Suprapubic skin (tissue), 4 donors: Measurements from ENCODE around the gene MTERF4. TPM values are rescaled to one million over a fixed set of nuclear protein-coding genes. Genes with fewer than 3 reads are reported as not detected.

Experiments
- DNase-seq, 2 donors: peaks; one replicate each; pipeline ENCODE4 v3.0.0-alpha.2; 2019; ENCODE audit warnings: low spot score in 2 of 2
- H3K27ac ChIP-seq: fragments of 200-600 bp; sonication (generic); one replicate; pipeline ENCODE4 v1.5.1; 2019
- H3K27me3 ChIP-seq: fragments of 200-600 bp; sonication (generic); one replicate; pipeline ENCODE4 v1.5.1; 2019
- H3K36me3 ChIP-seq: fragments of 200-600 bp; sonication (generic); one replicate; pipeline ENCODE4 v1.5.1; 2019
- H3K4me1 ChIP-seq: fragments of 200-600 bp; sonication (generic); one replicate; pipeline ENCODE4 v1.5.1; 2019
- H3K4me3 ChIP-seq: fragments of 200-600 bp; sonication (generic); one replicate; pipeline ENCODE4 v1.5.1; 2019; ENCODE audit warnings: mild to moderate bottlenecking
- H3K9me3 ChIP-seq: fragments of 200-600 bp; sonication (generic); one replicate; pipeline ENCODE4 v1.5.1; 2019
- EP300 ChIP-seq: sonication (generic); formaldehyde crosslinking; IDR thresholded peaks from one replicate; pipeline ENCODE4 v1.6.1; 2017; ENCODE audit warnings: antibody characterized with exemption
- POLR2A ChIP-seq, 2 donors: fragments of 450-650 bp; IDR thresholded peaks; one replicate each; pipeline ENCODE4 v1.6.1; 2017; ENCODE audit warnings: antibody characterized with exemption in 2 of 2, mild to moderate bottlenecking in 2 of 2, moderate library complexity in 2 of 2
- POLR2AphosphoS5 ChIP-seq, 3 donors: sonication (generic); formaldehyde crosslinking; IDR thresholded peaks; one replicate each; pipeline ENCODE4 v1.6.1; 2017; ENCODE audit warnings: antibody characterized with exemption in 3 of 3
- WGBS: methylation state at CpG from one replicate; pipeline ENCODE4 v1.1.5; 2018; 5-methylcytosine and 5-hydroxymethylcytosine counted together
- total RNA-seq, 4 donors: library from RNA; depleted of rRNA; stranded (reverse); fragments of >200 nt; gene quantifications; one replicate each; pipeline ENCODE4 v1.1.0, GENCODE V29; 2016
- TF ChIP-seq, protein P1 (sequence below), 2 donors: fragments of 200-600 bp in 1 of 2; fragments of 450-650 bp in 1 of 2; sonication (generic) in 1 of 2; IDR thresholded peaks; one replicate each; pipeline ENCODE4 v1.5.1; 2016 to 2019; ENCODE audit warnings: antibody characterized with exemption in 2 of 2, mild to moderate bottlenecking in 1 of 2, moderate library complexity in 1 of 2

MTERF4 gene
- total RNA-seq, 4 donors from 2014 or later: 30.0 to 81.8 (median 52.4) TPM

DNA sequence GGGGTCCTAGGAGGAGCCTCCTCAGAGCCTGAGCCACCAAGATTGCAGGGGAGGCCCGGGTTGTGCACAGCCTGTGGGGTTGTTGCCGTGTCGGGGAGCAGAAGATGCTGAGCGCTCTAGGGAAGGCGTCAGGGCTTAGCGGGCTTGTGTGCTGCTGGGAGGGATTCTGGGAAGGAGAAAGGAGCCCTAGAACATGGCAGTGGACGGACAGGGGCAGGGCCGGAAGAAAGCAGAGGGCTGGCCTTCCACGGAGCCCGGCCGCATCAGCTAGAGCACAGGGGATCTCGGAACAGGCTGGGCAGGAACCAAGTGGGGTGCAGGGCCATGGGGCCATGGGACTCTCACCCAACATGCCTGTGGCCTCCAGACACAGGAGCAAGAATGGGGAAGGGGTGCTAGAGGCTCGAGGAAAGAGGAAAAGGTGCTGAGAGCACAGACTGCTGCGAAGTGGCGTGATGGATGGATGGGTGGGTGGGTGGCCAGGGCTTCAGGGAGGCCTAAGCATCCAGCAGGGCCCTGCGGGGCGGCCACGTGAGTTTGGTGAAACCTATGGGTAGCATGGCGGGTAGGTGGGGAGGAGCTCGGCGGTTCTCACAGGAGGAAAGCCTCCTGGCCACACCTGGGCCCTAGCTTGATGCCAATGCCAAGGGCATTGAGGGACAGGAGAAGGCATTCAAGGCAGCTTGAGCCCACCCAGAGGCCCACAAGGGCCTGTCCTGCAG, 35.8 kb downstream of the MTERF4 start:
- no peak overlapping the region for H3K4me3 ChIP-seq
- DNase-seq: no peak
- no peak overlapping the region for H3K27ac ChIP-seq
- no peaks in the 10 kb centered on the region for H3K9me3 ChIP-seq
- WGBS: 93% methylated on average over 21 of the region's 21 CpGs
- H3K4me1 ChIP-seq: peaks cover 34% of the 10 kb centered on the region
- no peaks in the 10 kb centered on the region for H3K27me3 ChIP-seq
- TF ChIP-seq, protein P1, sequence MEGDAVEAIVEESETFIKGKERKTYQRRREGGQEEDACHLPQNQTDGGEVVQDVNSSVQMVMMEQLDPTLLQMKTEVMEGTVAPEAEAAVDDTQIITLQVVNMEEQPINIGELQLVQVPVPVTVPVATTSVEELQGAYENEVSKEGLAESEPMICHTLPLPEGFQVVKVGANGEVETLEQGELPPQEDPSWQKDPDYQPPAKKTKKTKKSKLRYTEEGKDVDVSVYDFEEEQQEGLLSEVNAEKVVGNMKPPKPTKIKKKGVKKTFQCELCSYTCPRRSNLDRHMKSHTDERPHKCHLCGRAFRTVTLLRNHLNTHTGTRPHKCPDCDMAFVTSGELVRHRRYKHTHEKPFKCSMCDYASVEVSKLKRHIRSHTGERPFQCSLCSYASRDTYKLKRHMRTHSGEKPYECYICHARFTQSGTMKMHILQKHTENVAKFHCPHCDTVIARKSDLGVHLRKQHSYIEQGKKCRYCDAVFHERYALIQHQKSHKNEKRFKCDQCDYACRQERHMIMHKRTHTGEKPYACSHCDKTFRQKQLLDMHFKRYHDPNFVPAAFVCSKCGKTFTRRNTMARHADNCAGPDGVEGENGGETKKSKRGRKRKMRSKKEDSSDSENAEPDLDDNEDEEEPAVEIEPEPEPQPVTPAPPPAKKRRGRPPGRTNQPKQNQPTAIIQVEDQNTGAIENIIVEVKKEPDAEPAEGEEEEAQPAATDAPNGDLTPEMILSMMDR (IDR thresholded peaks at IDR 0.05): no peak
- TF ChIP-seq EP300 (no peak), POLR2A (IDR thresholded peaks at IDR 0.05) (no peak), POLR2AphosphoS5 (IDR thresholded peaks at IDR 0.05) (no peak)
- peaks cover 65% of the 10 kb centered on the region for H3K36me3 ChIP-seq

DNA sequence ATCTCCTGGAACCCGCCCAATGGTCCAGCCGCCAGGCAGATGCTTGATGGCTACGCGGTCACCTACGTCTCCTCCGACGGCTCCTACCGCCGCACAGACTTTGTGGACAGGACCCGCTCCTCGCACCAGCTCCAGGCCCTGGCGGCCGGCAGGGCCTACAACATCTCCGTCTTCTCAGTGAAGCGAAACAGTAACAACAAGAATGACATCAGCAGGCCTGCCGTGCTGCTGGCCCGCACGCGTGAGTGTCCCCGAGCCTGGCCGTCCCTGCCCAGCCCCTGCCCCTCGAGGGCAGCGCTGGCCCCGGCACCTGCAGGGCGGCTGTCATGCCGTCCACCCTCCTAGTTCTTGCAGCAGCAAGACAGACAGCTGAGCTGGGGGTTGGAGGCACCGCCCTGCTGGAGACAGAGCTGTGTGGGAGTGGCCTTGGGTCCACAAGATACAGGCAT, 36.7 kb downstream of the MTERF4 start:
- H3K36me3 ChIP-seq: peaks cover 55% of the 10 kb centered on the region
- H3K9me3 ChIP-seq: no peaks in the 10 kb centered on the region
- H3K4me1 ChIP-seq: peaks cover 38% of the 10 kb centered on the region
- WGBS: 93% methylated on average over 3 of the region's 27 CpGs
- no peaks in the 10 kb centered on the region for H3K27me3 ChIP-seq
- TF ChIP-seq POLR2AphosphoS5 (IDR thresholded peaks at IDR 0.05) (no peak), POLR2A (IDR thresholded peaks at IDR 0.05) (no peak)
- H3K4me3 ChIP-seq: no peak overlapping the region
- no peak for DNase-seq
- no peak overlapping the region for H3K27ac ChIP-seq

DNA sequence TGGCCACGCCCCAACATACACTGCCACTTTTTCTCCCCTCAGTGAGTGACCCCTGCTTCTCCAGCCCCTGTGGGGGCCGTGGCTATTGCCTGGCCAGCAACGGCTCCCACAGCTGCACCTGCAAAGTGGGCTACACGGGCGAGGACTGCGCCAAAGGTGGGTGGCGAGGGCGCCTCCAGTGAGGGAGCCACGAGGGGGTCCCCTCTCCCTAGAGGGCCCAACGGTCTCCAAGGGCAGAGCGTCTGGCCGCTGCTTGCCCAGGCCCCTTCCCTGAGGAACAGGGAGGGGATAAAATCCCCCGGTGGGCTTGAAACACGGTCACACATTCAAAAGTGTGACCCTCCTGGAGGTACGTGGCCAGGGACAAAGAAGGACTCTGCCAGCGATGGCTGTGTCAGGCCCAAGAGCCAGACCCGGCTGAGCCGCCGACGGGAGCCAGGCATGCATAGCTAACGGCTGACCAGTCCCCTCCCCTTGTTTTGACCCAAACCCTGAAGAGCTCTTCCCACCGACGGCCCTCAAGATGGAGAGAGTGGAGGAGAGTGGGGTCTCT, 37.2 kb downstream of the MTERF4 start:
- peak in 1 of 2 donors; percentile 71 for DNase-seq
- TF ChIP-seq EP300 (no peak), POLR2AphosphoS5 (IDR thresholded peaks at IDR 0.05) (no peak), POLR2A (IDR thresholded peaks at IDR 0.05) (no peak)
- TF ChIP-seq, protein P1 (IDR thresholded peaks at IDR 0.05): no peak
- Histone ChIP-seq H3K27me3 (no peaks in the 10 kb centered on the region), H3K36me3 (peaks cover 50% of the 10 kb centered on the region), H3K9me3 (no peaks in the 10 kb centered on the region), H3K27ac (no peak overlapping the region), H3K4me1 (peaks cover 38% of the 10 kb centered on the region), H3K4me3 (no peak overlapping the region)
- 97% methylated on average over 6 of the region's 23 CpGs for WGBS

DNA sequence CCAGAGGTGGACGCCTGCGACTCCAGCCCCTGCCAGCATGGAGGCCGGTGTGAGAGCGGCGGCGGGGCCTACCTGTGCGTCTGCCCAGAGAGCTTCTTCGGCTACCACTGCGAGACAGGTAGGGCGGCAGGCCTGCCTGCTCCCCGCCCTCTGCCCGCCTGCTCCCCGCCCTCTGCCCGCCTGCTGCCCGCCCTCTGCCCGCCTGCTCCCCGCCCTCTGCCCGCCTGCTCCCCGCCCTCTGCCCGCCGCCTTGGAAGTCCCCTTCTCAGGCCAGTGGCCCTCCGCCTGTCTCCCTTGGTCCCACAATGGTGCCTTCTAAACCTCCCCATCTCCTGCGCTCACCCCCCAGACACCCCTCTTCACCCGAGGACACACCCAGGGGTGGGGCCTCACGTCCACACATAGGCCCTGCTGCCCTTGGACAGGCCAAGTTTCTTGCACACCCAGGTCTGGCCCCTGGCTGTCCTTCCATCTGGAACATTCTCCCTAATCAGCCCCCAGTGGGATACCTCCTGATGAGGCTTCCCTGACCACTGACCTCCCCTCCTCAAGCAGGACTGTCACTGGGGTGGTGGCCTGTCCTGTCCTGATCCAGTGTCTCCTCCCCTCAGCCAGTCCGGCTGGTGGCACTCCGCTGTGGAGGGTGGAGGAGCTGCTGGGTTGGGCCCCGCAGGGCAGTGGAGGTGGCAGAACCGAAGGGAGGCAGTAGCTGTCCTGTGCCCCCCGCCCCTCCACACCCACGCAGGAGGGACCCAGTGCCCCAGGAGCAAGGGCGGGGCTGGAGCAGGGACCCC, 37.9 kb downstream of the MTERF4 start:
- Histone ChIP-seq H3K4me1 (peaks cover 38% of the 10 kb centered on the region), H3K27me3 (no peaks in the 10 kb centered on the region), H3K36me3 (peaks cover 43% of the 10 kb centered on the region), H3K4me3 (peak overlapping the region; percentile 42), H3K9me3 (no peaks in the 10 kb centered on the region), H3K27ac (no peak overlapping the region)
- peak; percentile 66 to 71 for DNase-seq
- TF ChIP-seq POLR2AphosphoS5 (IDR thresholded peaks at IDR 0.05) (no peak), EP300 (no peak), POLR2A (IDR thresholded peaks at IDR 0.05) (no peak)
- TF ChIP-seq, protein P1 (IDR thresholded peaks at IDR 0.05): no peak
- WGBS: 42% methylated on average over 12 of the region's 32 CpGs

DNA sequence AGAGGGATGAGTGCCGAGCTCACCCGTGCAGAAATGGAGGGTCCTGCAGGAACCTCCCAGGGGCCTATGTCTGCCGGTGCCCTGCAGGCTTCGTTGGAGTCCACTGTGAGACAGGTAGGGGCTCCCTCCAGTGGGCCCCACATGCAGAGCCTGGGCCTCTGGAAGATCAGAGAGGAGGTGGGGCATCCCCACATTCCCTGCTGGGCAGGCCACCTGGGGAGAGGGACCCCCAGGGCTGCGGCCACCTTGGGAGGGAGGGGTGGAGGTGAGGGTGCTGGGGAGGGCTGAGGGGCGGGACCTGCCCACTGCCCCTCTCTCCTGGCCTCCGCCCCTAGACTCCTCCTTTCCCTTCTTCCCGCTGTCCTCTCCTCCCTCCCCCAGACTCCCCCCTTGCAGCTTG, 38.5 kb downstream of the MTERF4 start:
- Histone ChIP-seq H3K4me3 (peak overlapping the region; percentile 42), H3K27me3 (no peaks in the 10 kb centered on the region), H3K4me1 (peaks cover 38% of the 10 kb centered on the region), H3K36me3 (peaks cover 37% of the 10 kb centered on the region), H3K27ac (no peak overlapping the region), H3K9me3 (no peaks in the 10 kb centered on the region)
- WGBS: 36% methylated on average over 7 of the region's 8 CpGs
- TF ChIP-seq, protein P1 (IDR thresholded peaks at IDR 0.05): no peak
- TF ChIP-seq POLR2AphosphoS5 (IDR thresholded peaks at IDR 0.05): no peak
- no peak for TF ChIP-seq EP300
- TF ChIP-seq POLR2A (IDR thresholded peaks at IDR 0.05): no peak
- no peak for DNase-seq
